ENCODE data around the gene DCTN5. TPM values are rescaled to one million over a fixed set of nuclear protein-coding genes. Genes with fewer than 3 reads are reported as not detected.
A peak's percentile ranks its signal among the peaks of the same experiment; 100 is the strongest.

DCTN5 gene
- total and polyA plus RNA-seq, 2 of the 13 experiments (the other 11 are each of a cell fraction or from before 2014, with no cell fraction given), result 105 to 207 TPM

DNA sequence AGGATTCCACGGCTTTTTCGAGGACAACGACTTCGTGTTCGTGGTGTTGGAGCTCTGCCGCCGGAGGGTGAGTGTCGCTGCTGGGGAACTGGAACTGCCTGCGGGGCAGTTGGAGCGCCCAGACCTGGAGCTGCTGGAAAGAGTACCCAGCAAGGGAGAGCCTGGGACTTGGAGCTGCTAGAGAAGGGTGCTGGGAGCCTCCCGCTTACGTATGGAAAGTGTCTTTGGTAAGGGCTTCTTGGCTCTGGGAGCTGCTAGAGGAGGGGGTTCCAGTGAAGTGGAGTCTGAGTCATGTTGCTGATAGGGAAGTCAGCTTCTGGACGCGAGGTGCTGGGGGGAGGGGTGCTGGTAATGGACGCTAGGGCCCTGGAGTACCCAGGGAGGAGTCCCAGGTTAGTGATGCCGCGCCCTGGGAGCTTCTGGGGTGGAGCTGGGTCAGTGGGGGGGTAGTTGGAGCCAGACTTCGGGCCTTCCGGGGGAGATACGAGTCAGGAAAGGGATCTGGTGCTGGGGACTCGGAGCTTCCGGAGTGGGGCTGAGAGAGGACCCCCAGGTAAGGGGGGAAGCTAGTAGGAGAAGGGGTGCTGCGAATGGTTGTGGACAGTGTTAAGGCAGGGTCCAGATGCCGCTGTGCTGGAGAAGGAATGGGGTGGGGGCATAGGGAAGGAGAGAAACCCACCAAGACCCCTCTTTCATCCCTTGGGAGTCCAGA lies 38.2 kb downstream of the DCTN5 start (continued):
- TF ChIP-seq ZNF234 (CRISPR knock-in tag; conservative IDR thresholded peaks at IDR 0.05) (0 out of 2 replicates have a peak, but pooled peaks have one; percentile 36), KDM1A (CRISPR knock-in tag; IDR thresholded peaks at IDR 0.05) (no peak), ZSCAN25 (CRISPR knock-in tag; IDR thresholded peaks at IDR 0.05) (no peak), ZNF564 (CRISPR knock-in tag; IDR thresholded peaks at IDR 0.05) (no peak), ZNF18 (CRISPR knock-in tag; IDR thresholded peaks at IDR 0.05; ENCODE audit: insufficient replicate concordance) (no peak), ZSCAN22 (CRISPR knock-in tag; IDR thresholded peaks at IDR 0.05) (no peak), ZNF713 (CRISPR knock-in tag; IDR thresholded peaks at IDR 0.05) (no peak), ZBTB7B (CRISPR knock-in tag; IDR thresholded peaks at IDR 0.05) (0 out of 2 replicates have a peak, but pooled peaks have one; percentile 56), ZNF776 (CRISPR knock-in tag; IDR thresholded peaks at IDR 0.05) (peak; percentile 20; the same call in 1 of the 2 replicates), CREB3 (CRISPR knock-in tag; IDR thresholded peaks at IDR 0.05) (no peak), SALL1 (CRISPR knock-in tag; IDR thresholded peaks at IDR 0.05) (peak; percentile 13; the same call in 1 of the 2 replicates), ZNF773 (CRISPR knock-in tag; IDR thresholded peaks at IDR 0.05; ENCODE audit: borderline replicate concordance) (0 out of 2 replicates have a peak, but pooled peaks have one; percentile 17), TBP (CRISPR knock-in tag; IDR thresholded peaks at IDR 0.05) (peak; percentile 48; the same call in 1 of the 2 replicates), ZMYM4 (CRISPR knock-in tag; IDR thresholded peaks at IDR 0.05) (0 out of 2 replicates have a peak, but pooled peaks have one; percentile 11), ZNF530 (CRISPR knock-in tag; IDR thresholded peaks at IDR 0.05; ENCODE audit: low read depth) (peak; percentile 7; the same call in 1 of the 2 replicates)
- TF ChIP-seq, protein P1, sequence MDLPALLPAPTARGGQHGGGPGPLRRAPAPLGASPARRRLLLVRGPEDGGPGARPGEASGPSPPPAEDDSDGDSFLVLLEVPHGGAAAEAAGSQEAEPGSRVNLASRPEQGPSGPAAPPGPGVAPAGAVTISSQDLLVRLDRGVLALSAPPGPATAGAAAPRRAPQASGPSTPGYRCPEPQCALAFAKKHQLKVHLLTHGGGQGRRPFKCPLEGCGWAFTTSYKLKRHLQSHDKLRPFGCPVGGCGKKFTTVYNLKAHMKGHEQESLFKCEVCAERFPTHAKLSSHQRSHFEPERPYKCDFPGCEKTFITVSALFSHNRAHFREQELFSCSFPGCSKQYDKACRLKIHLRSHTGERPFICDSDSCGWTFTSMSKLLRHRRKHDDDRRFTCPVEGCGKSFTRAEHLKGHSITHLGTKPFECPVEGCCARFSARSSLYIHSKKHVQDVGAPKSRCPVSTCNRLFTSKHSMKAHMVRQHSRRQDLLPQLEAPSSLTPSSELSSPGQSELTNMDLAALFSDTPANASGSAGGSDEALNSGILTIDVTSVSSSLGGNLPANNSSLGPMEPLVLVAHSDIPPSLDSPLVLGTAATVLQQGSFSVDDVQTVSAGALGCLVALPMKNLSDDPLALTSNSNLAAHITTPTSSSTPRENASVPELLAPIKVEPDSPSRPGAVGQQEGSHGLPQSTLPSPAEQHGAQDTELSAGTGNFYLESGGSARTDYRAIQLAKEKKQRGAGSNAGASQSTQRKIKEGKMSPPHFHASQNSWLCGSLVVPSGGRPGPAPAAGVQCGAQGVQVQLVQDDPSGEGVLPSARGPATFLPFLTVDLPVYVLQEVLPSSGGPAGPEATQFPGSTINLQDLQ (CRISPR knock-in tag; IDR thresholded peaks at IDR 0.05), result peak; percentile 17; the same call in 1 of the 2 replicates
- TF ChIP-seq, protein P2, sequence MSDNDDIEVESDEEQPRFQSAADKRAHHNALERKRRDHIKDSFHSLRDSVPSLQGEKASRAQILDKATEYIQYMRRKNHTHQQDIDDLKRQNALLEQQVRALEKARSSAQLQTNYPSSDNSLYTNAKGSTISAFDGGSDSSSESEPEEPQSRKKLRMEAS (IDR thresholded peaks at IDR 0.05), result 0 out of 2 replicates have a peak, but pooled peaks have one; percentile 42
- TF ChIP-seq, protein P3, sequence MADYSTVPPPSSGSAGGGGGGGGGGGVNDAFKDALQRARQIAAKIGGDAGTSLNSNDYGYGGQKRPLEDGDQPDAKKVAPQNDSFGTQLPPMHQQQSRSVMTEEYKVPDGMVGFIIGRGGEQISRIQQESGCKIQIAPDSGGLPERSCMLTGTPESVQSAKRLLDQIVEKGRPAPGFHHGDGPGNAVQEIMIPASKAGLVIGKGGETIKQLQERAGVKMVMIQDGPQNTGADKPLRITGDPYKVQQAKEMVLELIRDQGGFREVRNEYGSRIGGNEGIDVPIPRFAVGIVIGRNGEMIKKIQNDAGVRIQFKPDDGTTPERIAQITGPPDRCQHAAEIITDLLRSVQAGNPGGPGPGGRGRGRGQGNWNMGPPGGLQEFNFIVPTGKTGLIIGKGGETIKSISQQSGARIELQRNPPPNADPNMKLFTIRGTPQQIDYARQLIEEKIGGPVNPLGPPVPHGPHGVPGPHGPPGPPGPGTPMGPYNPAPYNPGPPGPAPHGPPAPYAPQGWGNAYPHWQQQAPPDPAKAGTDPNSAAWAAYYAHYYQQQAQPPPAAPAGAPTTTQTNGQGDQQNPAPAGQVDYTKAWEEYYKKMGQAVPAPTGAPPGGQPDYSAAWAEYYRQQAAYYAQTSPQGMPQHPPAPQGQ (CRISPR knock-in tag; IDR thresholded peaks at IDR 0.05; ENCODE audit: borderline replicate concordance), result no peak
